Caco-2 (cell line): ENCODE results near the gene FAM83C. TPM values are rescaled to one million over a fixed set of nuclear protein-coding genes. Genes with fewer than 3 reads are reported as not detected.

ENCODE experiments used
- BruUV-seq: library from RNA; stranded (reverse); fragments of 400-500 nt; replicated peaks from 2 replicates; lab custom pipeline; 2021; lab: Mats Ljungman, UMichigan
- CTCF ChIA-PET: fragments of 300-600 bp; sonication (Branson Sonifier 250); formaldehyde crosslinking; loops from one replicate; lab custom pipeline; 2022; ENCODE audit warnings: antibody characterized with exemption; lab: Charles Lee
- POLR2A ChIA-PET: fragments of 300-600 bp; sonication (Branson Sonifier 250); formaldehyde crosslinking; loops from one replicate; lab custom pipeline; 2022; ENCODE audit warnings: antibody characterized with exemption; lab: Charles Lee
- DNase-seq, 2 experiments: peaks; one replicate each; pipeline versions ENCODE4 v3.0.0 to v3.0.0-alpha.2; 2020 to 2022
- H3K27me3 ChIP-seq: replicated peaks from 2 replicates; pipeline ENCODE4 v1.6.0; 2011; ENCODE audit warnings: low read length; ENCODE audit not compliant: control insufficient read depth, insufficient read depth
- H3K36me3 ChIP-seq: 2 replicates; pipeline ENCODE4 v1.5.1; 2011; ENCODE audit warnings: low read length; ENCODE audit not compliant: control insufficient read depth, insufficient read depth
- H3K4me1 ChIP-seq: fragments of 250-450 bp; sonication (Bioruptor Pico); 2 replicates; pipeline ENCODE4 v1.5.1; 2020; ENCODE audit warnings: mild to moderate bottlenecking
- H3K4me3 ChIP-seq: 2 replicates; pipeline ENCODE4 v1.5.1; 2011; ENCODE audit warnings: low read depth, mild to moderate bottlenecking, control low read depth, low read length
- H3K9me3 ChIP-seq: fragments of 250-450 bp; sonication (Bioruptor Pico); 2 replicates; pipeline ENCODE4 v1.5.1; 2020; ENCODE audit warnings: mild to moderate bottlenecking, moderate library complexity
- H3K27ac Mint-ChIP-seq: one replicate; pipeline ENCODE4 v1.8.0; 2022; ENCODE audit warnings: mixed read lengths; ENCODE audit not compliant: unreplicated experiment
- H3K27me3 Mint-ChIP-seq: one replicate; pipeline ENCODE4 v1.8.0; 2022; ENCODE audit warnings: mixed read lengths; ENCODE audit not compliant: insufficient read depth, unreplicated experiment
- H3K36me3 Mint-ChIP-seq: one replicate; pipeline ENCODE4 v1.8.0; 2022; ENCODE audit warnings: mild to moderate bottlenecking, mixed read lengths; ENCODE audit not compliant: insufficient read depth, unreplicated experiment
- H3K4me1 Mint-ChIP-seq: one replicate; pipeline ENCODE4 v1.8.0; 2022; ENCODE audit warnings: low read depth, mixed read lengths; ENCODE audit not compliant: unreplicated experiment
- H3K4me3 Mint-ChIP-seq: one replicate; pipeline ENCODE4 v1.8.0; 2022; ENCODE audit warnings: mild to moderate bottlenecking, moderate library complexity, mixed read lengths; ENCODE audit not compliant: unreplicated experiment
- H3K9me3 Mint-ChIP-seq: one replicate; pipeline ENCODE4 v1.8.0; 2022; ENCODE audit warnings: mixed read lengths; ENCODE audit not compliant: unreplicated experiment
- CTCF ChIP-seq, 2 experiments: fragments of 200-600 bp in 1 of 2; IDR thresholded peaks; 1 replicate in 1 of 2; 2 replicates in 1 of 2; pipeline versions ENCODE4 v1.5.1 to v1.8.0; 2011 to 2022; ENCODE audit warnings: antibody characterized with exemption in 1 of 2, control low read depth in 1 of 2, inconsistent platforms in 1 of 2, low read depth in 1 of 2, low read length in 1 of 2, mild to moderate bottlenecking in 1 of 2, moderate library complexity in 1 of 2; ENCODE audit not compliant: insufficient read depth in 1 of 2, severe bottlenecking in 1 of 2, unreplicated experiment in 1 of 2
- intact Hi-C: fragments of 100-400 bp; cut with micrococcal nuclease; formaldehyde crosslinking; loops from one replicate; pipeline ENCODE4 v1.10.0; 2022; ENCODE audit not compliant: unreplicated experiment
- total RNA-seq: library from RNA; stranded (reverse); gene quantifications from 2 replicates; pipeline ENCODE4 v1.2.3, GENCODE V29; 2022

The FAM83C gene
- total RNA-seq, 1 experiment from 2014 or later: not detected

GRCh38 chr20:35333606-35334005 lies 41.4 kb upstream of the FAM83C start:
- ChIA-PET POLR2A (interaction anchor here (0.6 kb wide), 1 partner anchor 53 kb away, joined by 3 read pairs; no protein-coding TSS in a partner anchor), CTCF (interaction anchor here (1.2 to 1.5 kb wide), 2 partner anchors 29 to 189 kb away, joined by 4 to 5 read pairs; no protein-coding TSS in a partner anchor)
- H3K27me3 ChIP-seq: no peaks in the 10 kb centered on the region
- peaks cover 15% of the 10 kb centered on the region for H3K4me1 ChIP-seq
- no peak overlapping the region for H3K4me3 ChIP-seq
- H3K9me3 Mint-ChIP-seq: no peaks in the 10 kb centered on the region
- H3K27ac Mint-ChIP-seq: no peak overlapping the region
- no peak for TF ChIP-seq CTCF (IDR thresholded peaks at IDR 0.05; ENCODE audit: insufficient read depth in 1 of 2, low read depth in 1 of 2, low read length in 1 of 2, severe bottlenecking in 1 of 2, unreplicated experiment in 1 of 2)
- intact Hi-C loops: no loop called here
- no peak overlapping the region for H3K4me3 Mint-ChIP-seq
- BruUV-seq: no TSS peak
- DNase-seq: no peak
- peaks cover 9% of the 10 kb centered on the region for H3K4me1 Mint-ChIP-seq
- no peaks in the 10 kb centered on the region for H3K27me3 Mint-ChIP-seq
- no peaks in the 10 kb centered on the region for H3K9me3 ChIP-seq
- H3K36me3 Mint-ChIP-seq: no peaks in the 10 kb centered on the region
- no peaks in the 10 kb centered on the region for H3K36me3 ChIP-seq

GRCh38 chr20:35332540-35333200 lies 40.4 kb upstream of the FAM83C start:
- Mint-ChIP-seq H3K27me3 (no peaks in the 10 kb centered on the region), H3K36me3 (no peaks in the 10 kb centered on the region), H3K4me1 (peaks cover 15% of the 10 kb centered on the region), H3K9me3 (no peaks in the 10 kb centered on the region), H3K4me3 (no peak overlapping the region), H3K27ac (no peak overlapping the region)
- ChIA-PET POLR2A (interaction anchor here (0.6 kb wide), 1 partner anchor 54 kb away, joined by 3 read pairs; no protein-coding TSS in a partner anchor), CTCF (interaction anchor here (0.6 to 4.8 kb wide), 4 partner anchors 28 to 136 kb away, joined by 3 to 167 read pairs (median 3); partner anchors contain the start of gene EIF6)
- H3K36me3 ChIP-seq: no peaks in the 10 kb centered on the region
- intact Hi-C loops: no loop called here
- H3K9me3 ChIP-seq: no peaks in the 10 kb centered on the region
- BruUV-seq: no TSS peak
- no peaks in the 10 kb centered on the region for H3K27me3 ChIP-seq
- H3K4me1 ChIP-seq: peaks cover 25% of the 10 kb centered on the region
- DNase-seq: no peak
- TF ChIP-seq CTCF (IDR thresholded peaks at IDR 0.05; ENCODE audit: insufficient read depth in 1 of 2, low read depth in 1 of 2, low read length in 1 of 2, severe bottlenecking in 1 of 2, unreplicated experiment in 1 of 2): no peak
- H3K4me3 ChIP-seq: no peak overlapping the region

GRCh38 chr20:35329435-35330139 lies 37.4 kb upstream of the FAM83C start:
- H3K9me3 ChIP-seq: no peaks in the 10 kb centered on the region
- Mint-ChIP-seq H3K27me3 (no peaks in the 10 kb centered on the region), H3K27ac (peak overlapping the region; percentile 69), H3K4me1 (peaks cover 32% of the 10 kb centered on the region), H3K9me3 (no peaks in the 10 kb centered on the region), H3K36me3 (no peaks in the 10 kb centered on the region), H3K4me3 (no peak overlapping the region)
- peak; percentile 91 to 93 for DNase-seq
- H3K4me3 ChIP-seq: no peak overlapping the region
- POLR2A ChIA-PET: interaction anchor here (1.1 kb wide), 1 partner anchor 125 kb away, joined by 3 read pairs; no protein-coding TSS in a partner anchor
- peaks cover 55% of the 10 kb centered on the region for H3K4me1 ChIP-seq
- intact Hi-C loops: loop anchor here (1.0 to 10.0 kb wide), 2 partner anchors 25 to 285 kb away; partner anchors contain the start of gene SPAG4
- no TSS peak for BruUV-seq
- H3K27me3 ChIP-seq: no peaks in the 10 kb centered on the region
- peak; percentile 92 to 99 for TF ChIP-seq CTCF (IDR thresholded peaks at IDR 0.05; ENCODE audit: insufficient read depth in 1 of 2, low read depth in 1 of 2, low read length in 1 of 2, severe bottlenecking in 1 of 2, unreplicated experiment in 1 of 2)
- no peaks in the 10 kb centered on the region for H3K36me3 ChIP-seq
- CTCF ChIA-PET: interaction anchor here (0.5 to 4.8 kb wide), 27 partner anchors 9 to 560 kb away, joined by 3 to 167 read pairs (median 4); partner anchors contain the start of genes EDEM2, EIF6 and MMP24
